Effector memory CD4-positive, alpha-beta T cell (primary cell): ENCODE results near the gene DCLK2.

Experiments
- DNase-seq, 3 donors: peaks; one replicate each; pipeline ENCODE4 v3.0.0-alpha.2; 2020
- H3K27ac ChIP-seq: 2 replicates; pipeline ENCODE4 v1.7.0; 2013; ENCODE audit warnings: mild to moderate bottlenecking, low read length, moderate library complexity; ENCODE audit not compliant: insufficient read depth, poor library complexity, severe bottlenecking
- H3K27me3 ChIP-seq: replicated peaks from 2 replicates; pipeline ENCODE4 v1.7.0; 2013; ENCODE audit warnings: mild to moderate bottlenecking, low read length; ENCODE audit not compliant: insufficient read depth, control insufficient read depth, poor library complexity, severe bottlenecking
- H3K36me3 ChIP-seq: 2 replicates; pipeline ENCODE4 v1.7.0; 2013; ENCODE audit warnings: mild to moderate bottlenecking, low read length, moderate library complexity; ENCODE audit not compliant: control insufficient read depth, insufficient read depth
- H3K4me1 ChIP-seq: 2 replicates; pipeline ENCODE4 v1.7.0; 2013; ENCODE audit warnings: low read length, mild to moderate bottlenecking; ENCODE audit not compliant: control insufficient read depth, insufficient read depth, poor library complexity, severe bottlenecking
- H3K4me3 ChIP-seq: 2 replicates; pipeline ENCODE4 v1.7.0; 2013; ENCODE audit warnings: low read length, low read depth, mild to moderate bottlenecking; ENCODE audit not compliant: insufficient read depth, poor library complexity, severe bottlenecking
- H3K9me3 ChIP-seq: 2 replicates; pipeline ENCODE4 v1.7.0; 2013; ENCODE audit warnings: mild to moderate bottlenecking, low read length, moderate library complexity; ENCODE audit not compliant: control insufficient read depth

The DCLK2 gene

DNA sequence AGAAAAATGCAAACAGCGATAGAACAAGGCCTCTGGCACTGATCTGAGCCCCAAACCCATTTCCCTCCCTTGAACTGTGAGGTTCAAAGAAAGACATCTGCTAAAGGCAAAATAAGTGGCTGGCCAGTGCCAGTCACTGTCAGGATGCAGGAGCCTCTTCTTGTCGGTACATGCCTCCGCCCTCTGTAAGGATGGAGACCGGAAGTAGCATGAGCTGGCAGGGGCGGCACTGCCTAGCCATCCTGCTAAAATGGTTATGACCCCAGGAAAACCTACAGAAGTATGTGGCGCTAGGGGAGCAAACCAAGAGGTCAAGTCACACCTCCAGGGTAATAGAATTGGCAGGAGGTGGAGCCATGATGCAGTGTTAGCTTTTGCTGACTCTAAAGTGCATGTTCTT lies 180.3 kb downstream of the DCLK2 start:
- Histone ChIP-seq H3K36me3 (no peaks in the 10 kb centered on the region), H3K9me3 (no peaks in the 10 kb centered on the region), H3K4me1 (no peaks in the 10 kb centered on the region), H3K4me3 (no peak overlapping the region), H3K27ac (no peak overlapping the region), H3K27me3 (no peaks in the 10 kb centered on the region)
- DNase-seq, result no peak

DNA sequence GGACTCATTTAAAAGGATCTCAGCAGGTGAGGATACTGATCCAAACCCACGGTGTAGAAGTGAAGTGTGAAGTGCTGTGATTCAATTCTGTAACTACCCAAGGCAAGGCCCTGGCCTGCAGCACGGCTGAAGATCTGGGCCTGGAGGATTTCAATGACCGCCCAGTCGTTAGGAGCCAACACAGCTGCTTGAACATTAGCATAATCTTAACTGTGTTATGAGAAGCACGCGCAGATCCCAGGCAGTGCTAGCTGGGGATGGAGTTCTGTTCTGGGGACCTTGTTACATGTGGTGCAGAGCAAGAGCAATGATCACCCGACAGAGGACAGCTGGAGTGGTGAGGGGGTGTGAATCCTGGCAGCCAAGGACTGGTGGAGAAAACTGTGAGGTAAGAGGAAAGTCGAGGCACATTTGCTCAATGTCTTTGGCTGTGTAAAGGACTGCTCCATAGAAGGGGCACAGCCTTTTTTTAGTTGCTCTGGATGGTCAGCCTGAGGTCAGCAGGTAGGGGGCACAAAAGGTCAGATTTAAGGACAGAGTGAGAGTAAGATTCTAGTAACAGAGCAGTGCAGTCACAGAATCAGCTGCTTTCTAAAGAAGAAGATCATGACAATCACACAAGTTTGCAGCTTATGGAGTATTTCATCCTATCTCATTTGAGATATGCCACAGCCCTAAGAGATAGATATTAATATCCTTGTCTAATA lies 181.8 kb downstream of the DCLK2 start:
- Histone ChIP-seq H3K4me3 (no peak overlapping the region), H3K36me3 (peaks cover under 1% of the 10 kb centered on the region), H3K9me3 (no peaks in the 10 kb centered on the region), H3K4me1 (no peaks in the 10 kb centered on the region), H3K27me3 (no peaks in the 10 kb centered on the region), H3K27ac (no peak overlapping the region)
- no peak for DNase-seq

DNA sequence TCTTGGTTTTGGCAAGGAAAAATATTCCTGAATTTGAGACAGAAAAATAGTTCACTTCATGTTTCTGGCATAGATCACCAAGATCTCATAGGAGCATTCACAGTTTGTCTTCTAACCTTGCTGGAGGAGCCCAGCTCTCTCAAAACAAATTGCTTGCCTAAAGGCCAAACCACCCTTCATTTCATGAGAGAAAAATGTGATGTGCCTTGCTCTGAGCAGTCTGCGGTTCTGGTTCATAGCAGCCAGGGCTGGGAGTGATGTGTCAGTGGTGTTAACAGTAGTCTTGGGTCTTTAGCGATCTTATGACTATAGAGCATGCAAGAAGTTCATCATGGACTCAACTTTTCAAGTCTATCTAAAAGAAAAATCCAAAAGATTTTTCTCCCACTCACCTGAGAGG lies 183.3 kb downstream of the DCLK2 start:
- Histone ChIP-seq H3K27ac (no peak overlapping the region), H3K4me1 (no peaks in the 10 kb centered on the region), H3K4me3 (no peak overlapping the region), H3K9me3 (no peaks in the 10 kb centered on the region), H3K36me3 (peaks cover 15% of the 10 kb centered on the region), H3K27me3 (no peaks in the 10 kb centered on the region)
- no peak for DNase-seq

DNA sequence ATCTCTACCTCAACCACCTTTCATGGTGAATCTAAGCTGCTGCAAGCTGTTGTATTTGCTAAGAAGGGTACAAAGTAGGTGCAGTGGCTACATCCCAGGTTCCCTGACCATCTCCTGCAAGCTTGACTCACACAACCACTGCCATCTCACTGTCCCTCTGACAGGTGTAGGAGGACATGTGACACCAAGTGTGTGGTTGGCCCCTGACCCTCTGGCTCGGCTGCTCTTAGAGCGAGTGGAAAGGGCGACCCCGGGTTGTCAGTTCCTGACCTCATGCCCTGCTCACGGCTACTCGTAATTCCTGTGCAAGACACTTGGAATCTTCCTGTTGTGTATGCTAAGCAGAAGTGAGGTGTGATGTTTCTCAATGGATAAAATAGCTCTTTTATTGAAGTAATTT lies 184.4 kb downstream of the DCLK2 start:
- Histone ChIP-seq H3K9me3 (no peaks in the 10 kb centered on the region), H3K27me3 (no peaks in the 10 kb centered on the region), H3K36me3 (peaks cover 16% of the 10 kb centered on the region), H3K4me3 (no peak overlapping the region), H3K27ac (no peak overlapping the region), H3K4me1 (no peaks in the 10 kb centered on the region)
- no peak for DNase-seq

DNA sequence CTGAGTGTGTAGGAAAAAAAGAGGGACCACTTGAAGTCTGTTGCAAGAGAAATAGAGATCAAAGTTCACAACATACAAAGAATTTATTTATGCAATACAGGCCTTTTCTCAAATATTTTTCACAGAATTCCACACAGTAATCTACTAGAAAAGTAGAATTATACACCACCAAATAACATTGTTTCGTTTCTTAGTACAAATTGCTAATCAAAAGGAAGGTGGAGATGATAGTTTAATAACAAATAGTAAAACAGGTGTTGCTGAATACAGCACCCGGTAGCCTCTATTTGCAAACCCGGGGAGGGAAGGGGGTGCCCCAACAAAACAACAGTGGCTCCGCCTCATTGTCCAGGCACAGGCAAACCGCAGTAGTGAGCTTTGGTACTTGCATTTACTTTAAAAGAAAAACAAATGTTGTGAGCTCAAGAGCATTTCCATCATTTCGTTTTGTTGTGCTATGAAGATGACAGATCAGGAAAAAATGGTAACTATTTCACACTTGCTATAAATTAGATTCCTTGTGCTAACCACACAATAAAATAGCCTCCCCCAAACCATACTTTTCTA lies 186.4 kb downstream of the DCLK2 start:
- DNase-seq, result no peak
- Histone ChIP-seq H3K4me1 (no peaks in the 10 kb centered on the region), H3K27me3 (no peaks in the 10 kb centered on the region), H3K36me3 (peaks cover 16% of the 10 kb centered on the region), H3K27ac (no peak overlapping the region), H3K9me3 (no peaks in the 10 kb centered on the region), H3K4me3 (no peak overlapping the region)

DNA sequence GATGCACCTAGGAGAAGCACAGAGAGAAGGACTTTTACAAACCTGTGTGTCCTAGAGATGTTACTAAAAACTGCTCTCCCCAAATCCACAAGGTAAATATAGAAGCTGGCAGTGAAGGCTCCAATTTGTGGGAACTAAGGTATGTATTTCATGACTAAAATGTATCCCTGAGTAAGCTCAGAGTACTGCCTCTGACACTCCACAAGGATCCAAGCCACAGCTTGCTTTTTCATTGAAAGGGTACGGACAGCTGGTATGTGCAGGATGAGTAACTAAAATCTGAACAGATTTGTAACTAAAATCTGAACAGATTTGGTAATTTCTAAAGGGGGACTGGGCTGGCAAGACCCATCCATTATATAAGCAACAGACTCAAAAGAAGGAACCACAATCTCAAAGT lies 187.6 kb downstream of the DCLK2 start:
- Histone ChIP-seq H3K4me3 (no peak overlapping the region), H3K4me1 (no peaks in the 10 kb centered on the region), H3K9me3 (no peaks in the 10 kb centered on the region), H3K36me3 (peaks cover 16% of the 10 kb centered on the region), H3K27ac (no peak overlapping the region), H3K27me3 (no peaks in the 10 kb centered on the region)
- DNase-seq, result no peak

DNA sequence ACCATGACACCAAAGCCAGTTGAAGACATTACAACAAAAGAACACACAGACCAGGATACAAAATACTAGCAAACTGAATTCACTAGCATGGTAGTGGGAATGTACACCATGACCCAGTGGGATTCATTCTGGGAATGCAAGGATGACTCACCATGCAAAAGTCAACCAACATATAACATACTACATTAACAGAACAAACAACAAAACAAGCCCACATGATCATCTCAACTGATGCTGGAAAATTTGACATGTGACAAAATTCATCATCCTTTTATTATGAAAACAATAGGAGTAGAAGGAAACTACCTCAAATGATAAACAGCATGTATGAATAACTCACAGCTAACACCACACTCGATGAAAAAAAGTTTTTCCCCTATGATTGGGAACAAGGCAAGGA lies 190.2 kb downstream of the DCLK2 start:
- H3K9me3 ChIP-seq, result no peaks in the 10 kb centered on the region
- H3K4me1 ChIP-seq, result no peaks in the 10 kb centered on the region
- no peaks in the 10 kb centered on the region for H3K27me3 ChIP-seq
- no peak overlapping the region for H3K4me3 ChIP-seq
- H3K27ac ChIP-seq, result no peak overlapping the region
- no peak for DNase-seq
- H3K36me3 ChIP-seq, result peaks cover 16% of the 10 kb centered on the region

DNA sequence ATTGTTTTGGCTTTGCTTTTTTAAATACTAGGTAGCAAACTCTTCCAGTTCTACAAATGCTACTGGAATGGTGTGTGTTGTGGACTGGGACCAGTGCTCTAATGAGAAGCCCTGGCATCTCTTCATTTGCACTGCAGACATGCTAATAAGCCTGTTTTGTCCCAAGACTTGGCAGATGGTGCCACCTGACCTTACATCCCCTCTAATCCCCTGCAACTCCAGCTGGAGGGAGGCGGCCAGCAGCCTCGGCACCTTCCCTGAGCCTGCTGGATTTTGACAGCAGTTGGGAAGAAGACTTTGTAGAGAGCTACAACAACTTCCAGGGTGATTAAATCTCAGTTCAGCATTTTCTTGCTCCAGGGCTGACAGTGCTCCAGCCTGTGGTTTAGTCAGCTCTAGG lies 200.0 kb downstream of the DCLK2 start:
- Histone ChIP-seq H3K36me3 (peaks cover 46% of the 10 kb centered on the region), H3K9me3 (no peaks in the 10 kb centered on the region), H3K27ac (no peak overlapping the region), H3K27me3 (no peaks in the 10 kb centered on the region), H3K4me3 (no peak overlapping the region), H3K4me1 (no peaks in the 10 kb centered on the region)
- no peak for DNase-seq

DNA sequence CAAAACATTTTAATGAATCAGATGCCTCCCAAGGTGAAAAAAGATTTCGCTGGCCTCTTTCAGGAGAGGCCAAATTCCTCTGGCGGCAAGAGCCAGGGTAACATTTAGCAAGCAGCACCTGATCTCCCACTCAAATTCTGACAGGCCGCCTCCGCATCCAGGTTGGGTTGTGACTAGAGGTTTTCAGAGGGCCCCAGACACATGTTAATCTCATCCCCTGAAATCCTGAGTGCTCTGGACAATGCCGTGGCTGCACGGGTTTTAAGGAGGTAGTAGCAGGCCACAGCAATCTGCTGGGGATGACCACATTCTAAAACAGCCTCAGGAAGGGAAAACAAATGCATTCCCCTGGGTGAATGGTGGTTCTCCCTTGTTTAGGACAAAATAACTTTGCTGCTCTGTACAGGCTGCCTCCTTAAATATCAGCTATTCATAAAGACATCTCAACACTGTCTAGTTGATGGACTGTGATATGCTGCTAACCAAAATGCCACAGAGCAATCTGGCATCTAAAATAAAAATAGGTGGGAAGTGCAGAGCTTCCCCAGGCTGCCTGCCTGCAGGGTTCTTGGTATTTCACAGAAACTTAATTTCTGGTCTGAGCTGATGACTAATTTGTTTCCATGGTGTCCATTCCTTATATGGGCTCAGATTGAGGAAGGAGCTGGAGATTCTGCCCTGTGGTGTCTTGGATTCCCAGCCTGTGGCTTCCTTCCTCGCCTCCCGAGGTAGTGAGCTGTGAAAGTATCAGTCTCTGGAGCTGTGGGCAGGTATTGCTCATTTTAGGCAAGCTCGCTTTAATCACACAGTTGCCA lies 202.0 kb downstream of the DCLK2 start:
- H3K9me3 ChIP-seq, result no peaks in the 10 kb centered on the region
- H3K36me3 ChIP-seq, result peaks cover 51% of the 10 kb centered on the region
- H3K4me1 ChIP-seq, result no peaks in the 10 kb centered on the region
- H3K27me3 ChIP-seq, result no peaks in the 10 kb centered on the region
- no peak overlapping the region for H3K4me3 ChIP-seq
- H3K27ac ChIP-seq, result no peak overlapping the region
- DNase-seq, result no peak

DNA sequence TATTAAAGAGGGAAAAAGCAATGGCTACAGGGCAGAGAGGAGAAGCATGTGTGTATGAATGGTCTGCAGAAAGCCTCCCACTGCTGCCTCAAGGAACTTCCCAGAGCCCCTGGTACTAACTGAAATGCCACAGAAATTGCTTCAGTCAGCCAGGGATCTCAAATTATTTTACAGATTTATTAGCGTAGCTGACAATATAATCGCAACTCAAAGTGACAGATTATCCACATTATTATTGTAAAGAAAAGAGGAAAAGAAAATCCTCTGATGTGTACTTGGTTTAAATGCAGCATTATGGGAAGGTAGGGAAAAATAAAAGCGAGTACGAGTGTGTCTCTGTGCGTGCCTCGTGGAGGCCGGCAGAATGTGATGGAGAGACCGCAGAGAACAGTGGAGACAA lies 202.7 kb downstream of the DCLK2 start:
- Histone ChIP-seq H3K9me3 (no peaks in the 10 kb centered on the region), H3K4me3 (no peak overlapping the region), H3K36me3 (peaks cover 53% of the 10 kb centered on the region), H3K4me1 (no peaks in the 10 kb centered on the region), H3K27ac (no peak overlapping the region), H3K27me3 (no peaks in the 10 kb centered on the region)
- no peak for DNase-seq
